ENCODE data around the gene TNS3. TPM values are rescaled to one million over a fixed set of nuclear protein-coding genes. Genes with fewer than 3 reads are reported as not detected.
"Not testable (repeated sequence)": the region's sequence is repeated elsewhere in the genome, so short reads cannot be mapped to it uniquely, and the experiment has no call there.

TNS3 gene
- total RNA-seq, 2 donors from 2014 or later, result 64.8 to 69.3 TPM

GRCh38 chr7:47282790-47283496 is 299.0 kb downstream of the TNS3 start:
- peak; percentile 62 for DNase-seq (ENCODE audit: low spot score)
- intact Hi-C loops (cut with DNase I), result no loop called here

DNA sequence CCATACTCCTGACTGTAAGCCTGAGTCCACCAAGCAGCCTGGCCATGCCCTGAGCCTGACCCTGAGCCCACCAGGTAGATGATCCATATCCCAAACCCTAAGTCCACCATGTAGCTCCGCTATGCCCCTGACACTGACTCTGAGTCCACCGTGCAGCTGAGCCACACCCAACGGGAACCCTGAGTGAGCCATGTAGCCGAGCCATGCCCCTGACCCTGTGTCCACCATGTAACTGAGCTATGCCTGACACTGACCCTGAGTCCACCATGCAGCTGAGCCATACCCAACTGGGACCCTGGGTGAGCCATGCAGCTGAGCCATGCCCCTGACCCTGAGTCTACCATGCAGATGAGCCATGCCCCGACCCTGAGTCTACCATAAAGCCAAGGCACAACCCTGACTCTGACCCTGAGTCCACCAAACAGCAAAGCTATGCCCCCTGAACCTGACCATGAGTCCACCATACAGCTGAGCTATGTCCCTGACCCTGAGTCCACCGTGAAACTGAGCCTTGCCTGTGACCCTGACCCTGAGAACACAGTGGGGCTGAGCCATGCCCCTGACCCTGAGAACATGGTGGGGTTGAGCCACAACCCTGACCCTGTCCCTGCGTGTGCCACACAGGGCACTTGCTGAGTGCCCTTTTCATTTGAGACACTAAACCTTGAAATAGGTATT is 299.8 kb downstream of the TNS3 start:
- intact Hi-C loops (cut with DNase I), result no loop called here
- no peak for DNase-seq (ENCODE audit: low spot score)

DNA sequence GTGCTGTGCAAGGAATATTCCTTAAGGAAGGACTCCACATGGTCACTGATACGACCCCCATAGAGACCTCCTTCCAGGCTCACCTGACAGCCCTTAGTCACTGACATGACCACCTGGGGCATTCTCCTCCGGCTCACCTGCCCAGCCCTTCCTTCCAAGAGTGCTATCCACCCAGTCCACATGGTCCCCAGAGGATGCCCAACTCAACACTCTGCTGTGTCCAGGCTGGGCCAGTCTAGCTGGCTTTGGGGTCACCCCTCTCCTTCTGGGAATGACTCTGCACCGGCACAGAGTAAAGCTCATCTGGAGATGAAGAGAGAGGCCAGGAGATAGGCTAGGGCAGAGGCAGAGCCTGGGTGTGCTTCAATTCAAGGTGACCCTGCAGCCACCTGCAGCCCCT is 300.8 kb downstream of the TNS3 start:
- intact Hi-C loops (cut with DNase I), result no loop called here
- no peak for DNase-seq (ENCODE audit: low spot score)

GRCh38 chr7:47280114-47280513 is 301.8 kb downstream of the TNS3 start:
- no peak for DNase-seq (ENCODE audit: low spot score)
- intact Hi-C loops (cut with DNase I), result no loop called here

DNA sequence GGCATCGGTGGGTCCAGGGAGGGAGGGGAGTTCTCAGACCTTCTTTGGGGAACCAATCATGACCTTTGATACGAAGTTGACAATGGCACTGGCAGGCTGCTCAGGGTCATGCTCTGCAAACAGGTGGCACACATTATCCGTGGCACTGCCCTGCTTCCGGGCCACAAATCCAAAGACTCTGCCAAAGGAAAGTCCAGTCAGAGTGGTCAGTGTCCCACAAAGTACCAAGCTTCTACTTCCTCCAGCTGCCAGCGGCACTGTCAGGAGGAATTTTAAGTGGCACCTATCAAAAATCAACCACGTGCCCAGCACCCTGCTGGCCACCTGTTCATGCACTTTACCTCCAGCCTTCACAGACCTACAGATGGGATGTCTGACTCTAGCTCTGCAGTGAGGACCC is 303.9 kb downstream of the TNS3 start:
- intact Hi-C loops (cut with DNase I), result no loop called here
- DNase-seq (ENCODE audit: low spot score), result no peak

GRCh38 chr7:47277321-47277781 is 304.6 kb downstream of the TNS3 start:
- intact Hi-C loops (cut with DNase I), result no loop called here
- DNase-seq (ENCODE audit: low spot score), result peak; percentile 66

- no peak for DNase-seq (ENCODE audit: low spot score)
- intact Hi-C loops (cut with DNase I), result no loop called here
These were observed 307.7 kb downstream of the TNS3 start for GRCh38 chr7:47273974-47274766.

DNA sequence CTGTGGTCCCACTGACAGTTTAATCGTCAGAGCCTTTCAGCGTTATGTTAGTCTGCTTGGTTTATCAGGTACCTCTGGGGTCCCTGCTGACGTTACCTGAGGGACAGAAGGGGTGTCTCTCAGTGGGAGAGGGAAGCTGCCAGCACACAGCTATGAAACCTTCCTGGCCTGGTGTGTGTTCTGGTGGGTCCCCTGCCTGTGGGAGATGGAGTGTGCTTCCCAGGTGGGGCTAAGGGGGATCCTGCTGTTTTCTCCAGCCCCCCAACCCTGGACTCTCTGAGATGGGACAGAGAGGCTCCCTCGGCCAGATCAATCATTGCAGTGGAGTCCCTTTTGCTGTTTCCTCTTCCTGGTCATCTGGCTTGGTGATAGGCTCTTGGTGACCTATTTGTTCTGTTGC is 308.8 kb downstream of the TNS3 start:
- DNase-seq (ENCODE audit: low spot score), result no peak
- intact Hi-C loops (cut with DNase I), result no loop called here

GRCh38 chr7:47271749-47272148 is 310.2 kb downstream of the TNS3 start:
- DNase-seq (ENCODE audit: low spot score), result no peak
- intact Hi-C loops (cut with DNase I), result no loop called here

- intact Hi-C loops (cut with DNase I), result loop anchor here in 1 of 2 donors (10.0 kb wide), 1 partner anchor 556 kb away; no protein-coding TSS in a partner anchor
- peak; percentile 76 for DNase-seq (ENCODE audit: low spot score)
These were observed 312.8 kb downstream of the TNS3 start for GRCh38 chr7:47268851-47269836.

- intact Hi-C loops (cut with DNase I), result loop anchor here (2.0 to 10.0 kb wide), 2 partner anchors 551 to 557 kb away; no protein-coding TSS in a partner anchor
- peak; percentile 65 for DNase-seq (ENCODE audit: low spot score)
These were observed 314.6 kb downstream of the TNS3 start for GRCh38 chr7:47267346-47267745.

GRCh38 chr7:47266799-47267198 is 315.1 kb downstream of the TNS3 start:
- peak; percentile 74 for DNase-seq (ENCODE audit: low spot score)
- intact Hi-C loops (cut with DNase I), result loop anchor here (2.0 to 10.0 kb wide), 2 partner anchors 552 to 558 kb away; no protein-coding TSS in a partner anchor

DNA sequence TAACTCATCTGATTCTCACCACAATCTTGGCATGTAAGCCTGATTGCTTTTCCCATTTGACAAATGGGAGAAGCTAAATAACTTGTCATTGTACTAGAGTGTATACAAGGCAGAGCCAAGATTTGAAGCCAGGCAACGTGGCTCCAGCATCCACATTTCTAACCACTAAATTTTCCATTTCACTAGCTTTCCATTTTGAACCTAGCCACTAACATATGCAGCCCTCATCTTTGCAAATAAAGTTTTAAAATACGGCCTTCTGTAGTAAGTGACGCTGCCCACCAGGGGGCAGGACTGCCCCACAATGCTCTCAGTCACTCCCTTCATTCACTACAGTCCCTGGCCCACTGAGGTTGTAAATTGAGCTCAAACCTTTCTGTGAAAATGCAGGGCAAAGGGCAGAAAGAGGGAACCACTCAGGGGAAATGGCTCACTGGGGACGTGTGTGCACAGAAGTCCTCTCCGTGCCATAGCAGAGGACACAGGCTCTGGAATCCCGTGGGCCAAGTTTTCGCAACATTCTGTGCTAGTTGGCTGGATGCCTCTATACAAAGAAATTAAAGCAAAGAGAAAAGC is 315.7 kb downstream of the TNS3 start:
- intact Hi-C loops (cut with DNase I), result loop anchor here (2.0 to 10.0 kb wide), 2 partner anchors 553 to 559 kb away; no protein-coding TSS in a partner anchor
- DNase-seq (ENCODE audit: low spot score), result peak; percentile 78

DNA sequence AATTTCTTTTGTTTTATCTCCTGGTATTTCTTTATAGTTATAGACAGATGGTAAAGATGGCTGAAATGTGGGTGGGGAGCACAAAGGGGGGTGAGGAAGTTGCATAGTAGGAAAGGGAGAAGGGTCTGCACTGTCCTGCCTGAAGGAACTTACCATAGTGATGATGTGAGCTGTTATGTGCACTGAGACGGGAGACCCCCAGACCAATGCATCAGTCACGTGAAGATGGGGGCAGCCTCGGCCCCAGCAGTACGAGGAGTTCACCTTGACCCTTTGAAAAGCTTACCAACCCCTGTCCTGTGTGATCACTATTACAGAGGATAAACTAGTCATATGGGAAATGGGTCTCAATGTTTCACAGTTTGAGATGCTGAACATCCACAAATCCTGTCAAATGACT is 316.3 kb downstream of the TNS3 start:
- intact Hi-C loops (cut with DNase I), result loop anchor here (2.0 to 10.0 kb wide), 2 partner anchors 553 to 559 kb away; no protein-coding TSS in a partner anchor

DNA sequence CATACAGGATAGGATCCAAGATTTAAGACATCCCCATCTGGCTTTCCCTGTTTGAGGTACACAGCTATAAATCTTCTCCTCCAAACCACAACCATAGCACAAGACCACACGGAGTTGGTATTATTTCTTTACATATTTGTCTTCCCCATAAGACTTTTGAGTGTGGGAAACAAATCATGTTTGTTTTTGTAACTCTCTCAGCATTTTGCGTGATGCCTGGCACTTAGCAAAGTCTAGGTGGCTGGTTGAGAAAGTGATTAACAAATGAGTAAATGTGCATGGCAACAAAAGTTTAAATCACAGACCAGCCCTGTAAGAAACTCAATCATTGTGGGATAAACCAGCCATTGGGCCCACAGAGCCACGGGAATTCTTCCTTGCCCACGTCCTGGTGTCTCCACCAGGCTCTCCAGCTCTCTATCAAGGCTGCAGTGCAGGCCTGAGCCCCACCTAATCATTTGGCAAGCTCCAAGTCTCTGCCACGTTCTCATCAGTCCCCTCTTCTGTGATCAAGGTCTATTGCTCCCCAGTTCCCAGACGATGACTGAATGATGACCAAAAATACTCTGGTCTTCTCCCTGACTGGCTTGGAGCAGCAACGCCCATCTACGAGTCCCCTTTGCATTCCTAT is 317.8 kb downstream of the TNS3 start:
- intact Hi-C loops (cut with DNase I), result loop anchor here in 1 of 2 donors (10.0 kb wide), 1 partner anchor 561 kb away; no protein-coding TSS in a partner anchor
- peak; percentile 56 for DNase-seq (ENCODE audit: low spot score)

More for the DNA sequence above, 316.3 kb downstream of the TNS3 start:
- no peak for DNase-seq (ENCODE audit: low spot score)

DNA sequence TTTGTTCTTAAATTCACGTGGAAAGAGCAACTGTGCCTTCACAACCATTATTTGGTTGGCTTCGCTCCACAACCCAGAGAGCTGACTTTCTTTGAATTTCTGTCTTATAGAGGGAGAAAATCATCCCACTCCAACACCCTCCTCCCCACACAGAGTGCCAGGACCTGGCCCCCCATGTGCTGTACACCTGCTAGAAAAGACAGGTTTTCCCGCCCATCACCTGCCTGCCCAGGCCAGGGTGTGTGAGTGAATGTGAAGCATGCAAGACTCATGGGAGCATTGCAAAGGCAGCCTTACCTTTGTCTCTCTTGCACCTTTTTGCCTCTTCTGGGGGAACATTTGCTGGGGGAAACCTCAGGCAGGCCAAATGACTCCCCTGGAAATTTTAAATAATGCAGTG is 319.0 kb downstream of the TNS3 start:
- no peak for DNase-seq (ENCODE audit: low spot score)
- intact Hi-C loops (cut with DNase I), result loop anchor here in 1 of 2 donors (10.0 kb wide), 1 partner anchor 562 kb away; no protein-coding TSS in a partner anchor

DNA sequence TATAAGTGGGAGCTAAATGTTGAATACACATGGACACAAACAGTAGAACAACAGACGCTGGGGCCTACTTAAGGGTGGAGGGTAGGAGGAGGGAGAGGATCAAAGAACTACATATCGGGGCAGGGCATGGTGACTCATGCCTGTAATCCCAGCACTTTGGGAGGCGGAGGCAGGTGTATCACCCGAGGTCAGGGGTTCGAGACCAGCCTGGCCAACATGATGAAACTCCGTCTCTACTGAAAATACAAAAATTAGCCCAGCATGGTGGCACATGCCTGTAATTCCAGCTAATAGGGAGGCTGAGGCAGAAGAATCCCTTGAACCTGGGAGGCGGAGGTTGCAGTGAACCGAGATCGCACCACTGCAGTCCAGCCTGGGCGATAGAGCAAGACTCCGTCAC is 319.8 kb downstream of the TNS3 start:
- intact Hi-C loops (cut with DNase I), result loop anchor here in 1 of 2 donors (10.0 kb wide), 1 partner anchor 563 kb away; no protein-coding TSS in a partner anchor

More for the DNA sequence above, 319.8 kb downstream of the TNS3 start:
- not testable (repeated sequence) for DNase-seq (ENCODE audit: low spot score)
